Central memory CD8-positive, alpha-beta T cell (primary cell): Measurements from ENCODE around the gene RGS6.
"Not testable (repeated sequence)": the region's sequence is repeated elsewhere in the genome, so short reads cannot be mapped to it uniquely, and the experiment has no call there.

Source experiments
- ATAC-seq: fragments of 150-1000 bp; cut with Tn5 transposase; replicated peaks from 2 replicates; pipeline ENCODE4 v1.10.0; 2022; ENCODE audit warnings: mild to moderate bottlenecking, moderate FRiP score, moderate number of reproducible peaks; ENCODE audit not compliant: poor library complexity, severe bottlenecking; ENCODE audit errors: extremely low read depth
- DNase-seq, 2 donors: peaks; one replicate each; pipeline ENCODE4 v3.0.0; 2021; ENCODE audit warnings: low spot score in 2 of 2
- H3K27ac Mint-ChIP-seq: one replicate; pipeline ENCODE4 v1.8.0; 2022; ENCODE audit warnings: low read depth, mild to moderate bottlenecking, moderate library complexity, mixed read lengths
- H3K27me3 Mint-ChIP-seq: one replicate; pipeline ENCODE4 v1.8.0; 2022; ENCODE audit warnings: mixed read lengths
- H3K36me3 Mint-ChIP-seq: one replicate; pipeline ENCODE4 v1.8.0; 2022; ENCODE audit warnings: mild to moderate bottlenecking, moderate library complexity, mixed read lengths; ENCODE audit not compliant: insufficient read depth
- H3K4me1 Mint-ChIP-seq: one replicate; pipeline ENCODE4 v1.8.0; 2022; ENCODE audit warnings: mixed read lengths
- H3K4me3 Mint-ChIP-seq: one replicate; pipeline ENCODE4 v1.8.0; 2022; ENCODE audit warnings: mild to moderate bottlenecking, moderate library complexity, mixed read lengths
- H3K9me3 Mint-ChIP-seq: one replicate; pipeline ENCODE4 v1.8.0; 2022; ENCODE audit warnings: mixed read lengths

Gene RGS6

DNA sequence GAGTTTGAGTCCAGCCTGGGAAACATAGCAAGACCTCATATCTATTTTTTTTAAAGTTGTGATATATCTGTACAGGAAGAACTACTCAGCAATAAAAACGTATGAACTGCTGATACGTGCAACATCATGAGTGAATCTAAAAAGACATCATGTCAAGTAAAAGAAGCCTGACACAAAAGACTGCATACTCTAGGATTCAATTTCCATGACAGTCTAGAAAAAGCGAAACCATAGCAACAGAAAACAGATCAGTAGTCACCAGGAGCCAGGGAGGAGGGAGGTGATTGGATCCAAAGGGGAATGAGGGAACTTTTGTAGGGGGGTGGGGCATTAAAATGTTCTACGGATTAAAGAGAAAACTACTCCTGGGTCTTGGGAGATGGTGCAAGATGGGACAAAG lies 8.7 kb upstream of the RGS6 start:
- Mint-ChIP-seq H3K27ac (no peak overlapping the region), H3K27me3 (peaks cover 42% of the 10 kb centered on the region), H3K36me3 (no peaks in the 10 kb centered on the region), H3K9me3 (no peaks in the 10 kb centered on the region), H3K4me1 (no peaks in the 10 kb centered on the region), H3K4me3 (no peak overlapping the region)
- DNase-seq (no peak), ATAC-seq (no peak)

DNA sequence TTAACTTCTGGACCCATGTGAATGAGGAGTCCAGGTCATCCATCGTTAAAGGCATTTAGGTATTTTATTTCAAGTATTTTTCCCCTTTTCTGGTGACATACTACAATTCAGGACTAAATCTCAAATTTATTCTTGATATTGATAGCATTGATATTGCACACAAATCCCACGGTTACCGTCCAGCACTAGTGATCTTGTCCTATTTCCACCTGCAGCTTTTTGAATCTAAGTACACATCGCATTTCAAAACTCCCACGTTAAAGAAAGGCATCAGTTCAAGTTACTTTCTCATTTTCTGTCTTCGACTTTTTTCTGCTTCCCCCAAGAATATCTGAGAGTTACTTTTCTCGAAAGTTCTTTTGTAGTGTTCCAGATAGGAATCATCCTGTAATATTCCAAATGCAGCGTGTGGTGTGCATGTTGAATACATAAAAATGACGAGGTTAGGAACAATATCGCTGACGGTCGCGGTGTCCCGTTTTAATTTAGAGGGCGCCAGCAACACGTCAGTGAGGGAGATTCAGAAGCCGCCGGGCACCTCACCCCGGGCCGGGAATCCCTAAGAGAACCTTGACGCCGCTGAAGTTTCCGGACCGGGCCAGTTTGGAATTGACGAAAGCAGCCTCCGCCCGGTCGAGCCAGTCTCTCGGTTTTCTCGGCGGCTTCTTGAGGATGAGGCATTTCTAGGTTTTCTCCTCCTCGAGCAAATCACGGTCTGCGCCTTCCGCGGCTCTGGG lies 569 bp upstream of the RGS6 start:
- Mint-ChIP-seq H3K27ac (no peak overlapping the region), H3K4me3 (no peak overlapping the region), H3K4me1 (peaks cover 5% of the 10 kb centered on the region), H3K27me3 (peaks cover 73% of the 10 kb centered on the region), H3K9me3 (no peaks in the 10 kb centered on the region), H3K36me3 (no peaks in the 10 kb centered on the region)
- ATAC-seq (no peak), DNase-seq (no peak)

DNA sequence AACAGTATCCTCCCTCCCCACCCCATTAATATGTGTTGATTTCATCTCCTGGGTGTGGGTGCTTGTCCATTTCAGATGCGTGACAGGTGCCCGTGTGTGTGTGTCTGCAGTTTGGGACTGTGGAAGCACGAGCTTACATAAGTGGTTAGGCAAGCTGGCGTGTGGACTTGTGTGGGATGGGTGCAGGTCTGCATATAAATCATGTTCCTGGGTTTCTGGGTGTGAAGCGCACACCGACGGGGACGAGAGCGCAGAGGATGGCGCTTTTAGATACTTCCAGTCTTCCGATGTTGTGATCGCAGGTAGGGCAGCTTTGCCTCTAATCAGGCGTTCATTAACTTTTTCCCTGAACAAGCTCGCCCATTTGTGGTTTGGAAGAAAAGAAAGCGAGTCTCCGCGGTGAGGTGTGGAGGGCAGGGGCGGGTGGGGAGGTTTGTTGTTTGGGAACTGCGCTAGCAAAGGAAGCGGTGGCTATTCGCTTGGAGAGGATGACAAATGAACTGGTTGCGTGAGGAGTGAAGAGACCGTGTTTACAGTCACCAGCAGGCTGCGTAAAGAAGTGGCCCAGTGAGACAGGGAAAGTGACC lies 865 bp downstream of the RGS6 start:
- ATAC-seq (no peak), DNase-seq (no peak)
- Mint-ChIP-seq H3K36me3 (no peaks in the 10 kb centered on the region), H3K27me3 (peaks cover 88% of the 10 kb centered on the region), H3K9me3 (no peaks in the 10 kb centered on the region), H3K4me1 (peaks cover 5% of the 10 kb centered on the region), H3K27ac (no peak overlapping the region), H3K4me3 (no peak overlapping the region)

DNA sequence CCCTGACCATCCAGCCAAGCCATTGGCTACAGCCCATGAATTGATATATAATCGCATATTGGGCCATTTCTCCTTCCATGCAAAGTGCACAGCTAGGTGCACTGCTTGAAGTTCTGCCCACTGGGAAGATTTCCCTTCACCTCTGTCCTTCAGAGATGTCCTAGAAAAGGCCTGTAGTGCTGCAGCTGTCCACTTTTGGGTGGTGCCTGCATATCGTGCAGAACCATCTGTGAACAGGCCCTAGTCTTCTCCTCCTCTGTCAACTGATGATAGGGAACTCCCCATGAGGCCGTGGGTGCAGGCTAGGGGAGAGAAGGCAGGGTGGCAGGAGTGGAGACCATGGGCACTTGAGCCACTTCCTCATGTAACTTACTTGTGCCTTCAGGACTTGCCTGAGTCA lies 6.0 kb downstream of the RGS6 start:
- not testable (repeated sequence) for H3K4me1 Mint-ChIP-seq, H3K27ac Mint-ChIP-seq, H3K36me3 Mint-ChIP-seq, H3K9me3 Mint-ChIP-seq, DNase-seq, H3K4me3 Mint-ChIP-seq, ATAC-seq
- H3K27me3 Mint-ChIP-seq = peaks cover 76% of the 10 kb centered on the region

DNA sequence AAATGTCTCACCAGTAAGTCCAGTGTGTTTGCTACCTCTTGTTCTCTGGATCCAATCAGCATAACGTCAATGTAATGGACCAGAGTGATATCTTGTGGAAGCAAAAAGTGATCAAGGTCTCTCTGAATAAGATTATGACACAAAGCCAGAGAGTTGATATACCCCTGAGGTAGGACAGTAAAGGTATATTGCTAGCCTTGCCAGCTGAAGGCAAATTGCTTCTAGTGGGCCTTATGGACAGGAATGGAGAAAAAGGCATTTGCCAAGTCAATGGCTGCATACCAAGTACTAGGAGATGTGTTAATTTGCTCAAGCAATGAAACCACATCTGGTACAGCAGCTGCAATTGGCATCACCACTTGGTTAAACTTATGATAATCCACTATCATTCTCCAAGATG lies 7.1 kb downstream of the RGS6 start:
- not testable (repeated sequence) for DNase-seq, ATAC-seq, H3K4me3 Mint-ChIP-seq, H3K4me1 Mint-ChIP-seq, H3K36me3 Mint-ChIP-seq, H3K27ac Mint-ChIP-seq, H3K9me3 Mint-ChIP-seq
- peaks cover 76% of the 10 kb centered on the region for H3K27me3 Mint-ChIP-seq

DNA sequence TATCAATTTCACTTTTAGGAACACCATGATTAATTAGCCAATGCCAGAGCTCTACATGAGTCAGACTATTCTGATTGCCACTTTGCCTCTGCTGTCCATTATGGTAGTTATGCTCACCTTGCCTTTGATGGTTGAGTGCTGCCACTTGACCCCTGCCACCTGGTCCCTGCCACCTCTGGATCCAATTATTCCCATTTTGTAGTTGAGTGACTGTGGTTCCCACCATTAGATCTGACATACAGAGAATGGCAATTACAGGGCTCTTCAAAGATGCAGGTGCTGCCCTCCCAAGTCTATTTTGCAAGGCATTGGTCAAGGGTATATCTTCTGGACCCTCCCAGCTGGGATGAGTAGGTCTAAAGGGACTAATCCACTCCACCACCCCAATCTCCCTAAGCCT lies 8.3 kb downstream of the RGS6 start:
- peaks cover 71% of the 10 kb centered on the region for H3K27me3 Mint-ChIP-seq
- H3K4me1 Mint-ChIP-seq, H3K36me3 Mint-ChIP-seq, H3K9me3 Mint-ChIP-seq, H3K27ac Mint-ChIP-seq, H3K4me3 Mint-ChIP-seq, ATAC-seq, DNase-seq: not testable (repeated sequence)

DNA sequence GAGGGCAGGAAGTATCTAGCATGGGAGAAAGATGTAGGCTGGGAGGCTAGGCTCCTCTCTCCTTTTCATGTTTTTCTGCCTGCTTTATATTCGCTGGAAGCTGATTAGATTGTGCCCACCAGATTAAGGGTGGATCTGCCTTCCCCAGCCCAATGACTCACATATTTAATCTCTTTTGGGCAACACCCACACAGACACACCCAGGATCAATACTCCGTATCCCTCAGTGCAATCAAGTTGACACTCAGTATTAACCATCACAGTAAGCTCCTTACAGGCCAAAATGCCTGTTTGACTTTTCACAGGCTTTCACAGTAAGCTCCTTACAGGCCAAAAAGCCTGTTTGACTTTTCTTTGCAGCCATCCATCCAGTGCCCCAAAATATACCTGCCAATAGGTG lies 9.4 kb downstream of the RGS6 start:
- H3K27me3 Mint-ChIP-seq = peaks cover 67% of the 10 kb centered on the region
- not testable (repeated sequence) for H3K4me1 Mint-ChIP-seq, DNase-seq, H3K9me3 Mint-ChIP-seq, H3K27ac Mint-ChIP-seq, ATAC-seq, H3K4me3 Mint-ChIP-seq, H3K36me3 Mint-ChIP-seq

DNA sequence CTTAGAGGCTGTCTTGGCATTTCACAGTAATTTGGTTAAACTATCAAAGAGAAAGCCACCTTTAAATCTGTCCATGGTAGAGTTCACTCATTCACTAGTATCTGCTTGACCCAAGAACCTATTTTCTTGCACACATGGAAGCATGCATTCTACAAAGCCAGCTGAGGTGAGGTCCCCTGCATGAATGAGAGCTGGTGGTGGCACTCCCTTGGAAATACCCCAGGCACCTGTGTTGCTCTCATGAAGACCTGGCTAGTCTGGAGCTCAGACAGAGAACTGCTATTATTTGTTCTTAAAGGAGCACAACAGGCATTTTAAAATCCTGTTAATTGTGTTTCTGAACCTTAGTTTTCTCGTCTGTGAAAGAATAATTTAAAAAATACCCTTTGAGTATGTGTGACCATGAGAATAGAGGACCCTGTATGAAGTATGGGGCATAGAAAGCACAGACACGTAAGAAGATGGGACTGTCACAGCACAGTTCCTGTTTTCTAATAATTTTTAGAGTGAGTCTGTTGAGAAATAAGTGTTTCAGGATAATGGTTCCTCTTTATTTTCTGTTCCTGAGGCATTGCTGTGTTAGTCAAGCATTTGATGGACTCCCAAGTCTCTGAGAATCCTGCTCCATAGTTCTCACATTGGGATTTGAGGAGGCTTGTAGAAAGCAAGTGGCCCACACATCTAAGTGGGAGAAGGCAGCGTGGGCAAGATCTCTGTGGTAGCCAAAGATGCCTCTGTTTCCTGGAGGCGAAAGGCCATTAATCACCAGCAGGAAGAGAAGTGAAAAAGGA lies 10.9 kb downstream of the RGS6 start:
- ATAC-seq (no peak), DNase-seq (no peak)
- Mint-ChIP-seq H3K27me3 (peaks cover 67% of the 10 kb centered on the region), H3K4me1 (no peaks in the 10 kb centered on the region), H3K27ac (no peak overlapping the region), H3K9me3 (no peaks in the 10 kb centered on the region), H3K4me3 (no peak overlapping the region), H3K36me3 (no peaks in the 10 kb centered on the region)

DNA sequence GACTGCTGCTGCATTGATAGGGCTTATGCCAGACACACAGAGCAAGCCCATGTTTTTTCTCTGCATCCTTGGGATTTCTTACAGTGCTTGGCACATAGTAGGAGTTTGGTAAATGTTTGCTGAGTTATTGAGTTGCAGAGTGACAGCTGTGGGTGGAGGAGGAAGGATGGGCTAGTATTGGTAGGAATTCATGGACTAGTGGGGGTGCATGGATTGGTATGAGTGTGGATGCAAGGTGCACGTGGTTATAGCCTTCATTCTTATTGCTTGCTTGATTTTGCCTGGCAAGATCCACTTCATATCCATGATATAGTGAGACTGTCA lies 11.4 kb downstream of the RGS6 start:
- H3K27ac Mint-ChIP-seq = no peak overlapping the region
- no peak overlapping the region for H3K4me3 Mint-ChIP-seq
- DNase-seq (no peak), ATAC-seq (no peak)
- H3K9me3 Mint-ChIP-seq = no peaks in the 10 kb centered on the region
- H3K36me3 Mint-ChIP-seq = no peaks in the 10 kb centered on the region
- peaks cover 69% of the 10 kb centered on the region for H3K27me3 Mint-ChIP-seq
- H3K4me1 Mint-ChIP-seq = no peaks in the 10 kb centered on the region

DNA sequence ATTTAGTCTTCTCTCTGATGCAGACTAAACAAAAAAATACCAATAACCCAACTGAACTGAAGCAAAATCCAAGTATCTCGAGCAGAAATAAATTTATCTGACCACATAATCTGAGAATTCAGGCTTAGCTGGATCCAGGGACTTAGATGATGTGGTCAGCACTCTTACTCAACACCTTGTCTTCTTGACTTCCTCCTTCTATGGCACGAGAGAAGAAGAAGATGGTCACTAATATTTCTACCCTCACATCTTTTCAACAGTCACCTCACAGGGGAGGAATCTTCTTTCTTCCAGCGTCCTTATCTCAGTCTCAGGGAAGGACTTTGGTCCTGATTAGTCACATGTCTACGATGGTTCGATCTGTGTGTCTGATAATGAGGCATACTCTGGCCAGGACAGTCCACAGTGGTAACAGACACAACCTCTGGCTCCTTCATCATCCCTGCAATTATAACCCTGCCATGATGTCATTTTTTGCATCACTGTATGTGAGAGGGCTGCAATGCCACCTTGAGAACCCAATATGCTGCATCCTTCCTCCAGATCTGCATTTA lies 15.8 kb downstream of the RGS6 start:
- H3K36me3 Mint-ChIP-seq = no peaks in the 10 kb centered on the region
- ATAC-seq (no peak), DNase-seq (no peak)
- no peak overlapping the region for H3K27ac Mint-ChIP-seq
- peaks cover 80% of the 10 kb centered on the region for H3K27me3 Mint-ChIP-seq
- H3K4me1 Mint-ChIP-seq = no peaks in the 10 kb centered on the region
- H3K9me3 Mint-ChIP-seq = peaks cover 6% of the 10 kb centered on the region
- no peak overlapping the region for H3K4me3 Mint-ChIP-seq

DNA sequence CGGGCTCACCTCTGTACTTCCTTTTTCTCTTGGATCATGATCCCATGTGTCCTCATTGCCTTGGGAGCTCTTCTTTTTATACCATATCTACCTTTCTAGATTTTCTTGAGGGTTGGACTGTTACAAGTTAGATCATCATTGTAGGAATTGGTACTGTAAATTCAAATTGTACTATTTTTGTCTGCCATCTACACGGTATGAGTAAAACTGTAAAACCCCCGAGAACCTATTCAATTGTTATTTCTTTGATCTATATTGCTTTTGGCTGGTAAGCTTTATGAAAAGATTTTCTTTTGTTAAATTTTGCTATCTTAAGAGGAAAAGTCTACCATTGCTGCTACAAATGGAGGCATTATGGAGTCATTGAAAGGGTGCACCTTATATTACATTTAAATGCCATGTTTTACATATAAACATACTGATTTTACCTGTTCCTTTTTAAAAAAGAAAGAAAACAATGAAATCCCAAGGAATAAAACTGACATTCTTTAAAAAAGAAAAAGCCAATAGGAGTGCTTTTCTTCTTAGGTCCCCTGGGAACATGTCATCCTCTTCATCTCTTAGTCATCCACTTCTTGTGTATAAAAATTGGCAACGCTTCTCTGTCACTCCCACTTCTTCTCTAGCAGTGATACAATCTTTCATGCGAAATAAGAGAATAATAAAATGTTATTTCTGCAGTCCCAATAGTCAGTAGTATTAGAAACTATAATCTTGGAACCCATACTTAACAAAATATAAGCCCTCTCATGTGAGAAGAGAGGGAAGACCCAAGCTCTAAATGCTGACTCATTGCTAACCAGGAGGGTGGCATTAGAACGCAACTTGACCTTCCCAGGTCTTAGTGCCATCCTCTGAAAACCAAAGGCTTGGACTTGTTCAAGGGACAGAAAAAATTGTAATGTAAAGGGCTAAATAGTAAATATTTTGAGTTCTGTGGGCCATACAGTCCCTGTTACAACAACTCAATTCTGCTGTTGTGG lies 20.4 kb downstream of the RGS6 start:
- no peaks in the 10 kb centered on the region for H3K36me3 Mint-ChIP-seq
- peaks cover 66% of the 10 kb centered on the region for H3K27me3 Mint-ChIP-seq
- H3K4me3 Mint-ChIP-seq = no peak overlapping the region
- no peak overlapping the region for H3K27ac Mint-ChIP-seq
- H3K9me3 Mint-ChIP-seq = peaks cover 6% of the 10 kb centered on the region
- DNase-seq (no peak), ATAC-seq (no peak)
- H3K4me1 Mint-ChIP-seq = no peaks in the 10 kb centered on the region

DNA sequence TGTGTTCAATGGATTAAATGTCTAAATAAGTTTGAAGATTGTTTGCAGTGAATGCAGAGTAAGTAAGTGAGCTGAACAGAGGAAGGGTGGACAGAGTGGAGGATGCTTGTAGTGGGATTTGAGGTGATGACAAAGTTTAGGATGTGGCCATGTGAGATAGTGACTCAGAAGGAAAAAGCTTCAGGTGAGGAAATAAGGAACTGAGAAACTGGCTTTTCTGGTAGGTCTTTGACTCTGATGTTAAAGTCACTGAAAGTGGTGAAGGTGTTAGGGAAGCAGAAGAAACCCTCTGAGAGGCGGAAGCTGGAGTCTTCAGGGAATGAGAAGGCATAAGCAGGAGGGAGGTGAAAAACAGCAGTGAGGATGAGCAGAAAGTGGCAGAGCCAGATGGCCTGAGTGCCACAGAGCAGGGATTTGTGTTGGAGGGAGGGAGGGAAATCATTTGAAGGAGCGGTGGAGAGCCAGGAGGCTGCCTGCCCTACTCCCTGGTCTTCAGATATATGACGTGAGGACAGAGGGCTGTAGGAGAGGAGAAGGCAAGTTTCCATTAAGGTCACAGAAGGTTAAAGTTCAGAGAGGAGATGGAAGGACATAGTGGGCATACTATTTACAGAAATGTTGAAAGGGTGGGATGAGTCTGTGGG lies 24.8 kb downstream of the RGS6 start:
- ATAC-seq = no peak
- no peak overlapping the region for H3K4me3 Mint-ChIP-seq

More for the DNA sequence above, 24.8 kb downstream of the RGS6 start:
- DNase-seq = no peak
- H3K27me3 Mint-ChIP-seq = peaks cover 50% of the 10 kb centered on the region
- no peaks in the 10 kb centered on the region for H3K36me3 Mint-ChIP-seq
- H3K9me3 Mint-ChIP-seq = no peaks in the 10 kb centered on the region
- H3K4me1 Mint-ChIP-seq = no peaks in the 10 kb centered on the region
- H3K27ac Mint-ChIP-seq = no peak overlapping the region
